Common myeloid progenitor, CD34-positive (primary cell): ENCODE measurements around the gene AP1AR.
"Not testable (repeated sequence)": the region's sequence is repeated elsewhere in the genome, so short reads cannot be mapped to it uniquely, and the experiment has no call there.

ENCODE experiments used
- CTCF ChIA-PET: fragments of 350-600 bp; sonication (Branson Sonifier 250); formaldehyde crosslinking; loops from one replicate; lab custom pipeline; 2021; ENCODE audit warnings: antibody characterized with exemption; lab: Charles Lee
- POLR2A ChIA-PET: fragments of 350-600 bp; sonication (Branson Sonifier 250); formaldehyde crosslinking; loops from one replicate; lab custom pipeline; 2021; ENCODE audit warnings: antibody characterized with exemption; lab: Charles Lee
- DNase-seq, 3 donors: peaks; one replicate each; pipeline versions ENCODE4 v3.0.0 to v3.0.0-alpha.2; 2013
- H3K27ac ChIP-seq, 2 experiments: 1 replicate in 1 of 2; 2 replicates in 1 of 2; pipeline ENCODE4 v1.7.0; 2013; ENCODE audit warnings: inconsistent platforms in 2 of 2, low read length in 2 of 2, mild to moderate bottlenecking in 2 of 2, low read depth in 1 of 2, moderate library complexity in 1 of 2; ENCODE audit not compliant: severe bottlenecking in 2 of 2, insufficient read depth in 1 of 2, poor library complexity in 1 of 2
- H3K27me3 ChIP-seq, 5 experiments: replicated peaks in 2 of 5; 1 replicate in 3 of 5; 2 replicates in 2 of 5; pipeline versions ENCODE4 v1.6.1 to v1.7.0; 2013; ENCODE audit warnings: low read length in 4 of 5, mild to moderate bottlenecking in 2 of 5, moderate library complexity in 2 of 5, inconsistent platforms in 1 of 5; ENCODE audit not compliant: insufficient read depth in 5 of 5, control insufficient read depth in 4 of 5
- H3K36me3 ChIP-seq, 4 experiments: 1 replicate in 2 of 4; 2 replicates in 2 of 4; pipeline versions ENCODE4 v1.6.1 to v1.7.0; 2013; ENCODE audit warnings: low read length in 3 of 4, control low read depth in 1 of 4, mild to moderate bottlenecking in 1 of 4; ENCODE audit not compliant: control insufficient read depth in 4 of 4, insufficient read depth in 4 of 4
- H3K4me1 ChIP-seq, 4 experiments: 1 replicate in 3 of 4; 2 replicates in 1 of 4; pipeline versions ENCODE4 v1.6.1 to v1.7.1; 2013; ENCODE audit warnings: low read length in 3 of 4, mild to moderate bottlenecking in 3 of 4, control low read depth in 1 of 4, inconsistent platforms in 1 of 4, moderate library complexity in 1 of 4; ENCODE audit not compliant: control insufficient read depth in 4 of 4, insufficient read depth in 4 of 4; ENCODE audit errors: control extremely low read depth in 1 of 4
- H3K4me3 ChIP-seq, 7 experiments: 1 replicate in 4 of 7; 2 replicates in 3 of 7; pipeline versions ENCODE4 v1.5.1 to v1.7.0; 2013; ENCODE audit warnings: mild to moderate bottlenecking in 7 of 7, low read length in 6 of 7, moderate library complexity in 6 of 7, inconsistent platforms in 2 of 7, low read depth in 2 of 7, control low read depth in 1 of 7; ENCODE audit not compliant: insufficient read depth in 4 of 7, control insufficient read depth in 1 of 7; ENCODE audit errors: extremely low read depth in 1 of 7
- H3K9me3 ChIP-seq, 5 experiments: 1 replicate in 4 of 5; 2 replicates in 1 of 5; pipeline versions ENCODE4 v1.6.1 to v1.7.1; 2013; ENCODE audit warnings: low read length in 4 of 5, mild to moderate bottlenecking in 2 of 5, inconsistent platforms in 1 of 5, low read depth in 1 of 5, moderate library complexity in 1 of 5; ENCODE audit not compliant: control insufficient read depth in 4 of 5, insufficient read depth in 2 of 5; ENCODE audit errors: control extremely low read depth in 1 of 5
- WGBS: methylation state at CpG from one replicate; pipeline ENCODE4 v1.1.5; 2013; ENCODE audit not compliant: insufficient coverage; 5-methylcytosine and 5-hydroxymethylcytosine counted together

AP1AR gene

GRCh38 chr4:112289407-112290253 is 58.0 kb downstream of the AP1AR start:
- 70% methylated on average over 9 of the region's 10 CpGs for WGBS
- peak in 1 of 3 donors; percentile 13 for DNase-seq
- H3K4me1 ChIP-seq, result peaks cover 15 to 43% (median 34%) of the 10 kb centered on the region in 4 experiments
- no peaks in the 10 kb centered on the region for H3K36me3 ChIP-seq
- no peak overlapping the region for H3K27ac ChIP-seq
- no peaks in the 10 kb centered on the region for H3K27me3 ChIP-seq
- peak overlapping the region in 1 of 7 experiments; percentile 11 for H3K4me3 ChIP-seq
- no peaks in the 10 kb centered on the region for H3K9me3 ChIP-seq
- CTCF ChIA-PET, result interaction anchor here (0.9 to 1.6 kb wide), 5 partner anchors 8 to 55 kb away, joined by 3 read pairs; partner anchors contain the start of gene ALPK1
- POLR2A ChIA-PET, result interaction anchor here (0.5 to 0.7 kb wide), 2 partner anchors 9 to 343 kb away, joined by 3 to 6 read pairs; no protein-coding TSS in a partner anchor

GRCh38 chr4:112290341-112290740 is 58.8 kb downstream of the AP1AR start:
- H3K27ac ChIP-seq, result no peak overlapping the region
- ChIA-PET CTCF (interaction anchor here (1.5 kb wide), 1 partner anchor 347 kb away, joined by 3 read pairs; the partner anchor contains the start of genes LARP7 and ZGRF1), POLR2A (no interaction called here)
- 100% methylated on average over 1 of the region's 3 CpGs for WGBS
- H3K4me1 ChIP-seq, result peaks cover 10 to 40% (median 31%) of the 10 kb centered on the region in 4 experiments
- H3K27me3 ChIP-seq, result no peaks in the 10 kb centered on the region
- DNase-seq, result no peak
- no peaks in the 10 kb centered on the region for H3K9me3 ChIP-seq
- no peaks in the 10 kb centered on the region for H3K36me3 ChIP-seq
- no peak overlapping the region for H3K4me3 ChIP-seq

GRCh38 chr4:112296949-112297880 is 65.6 kb downstream of the AP1AR start, which contains the start of gene ALPK1:
TSS of gene ALPK1 (plus strand) at chr4:112297369.
- ChIA-PET POLR2A (interaction anchor here (0.6 kb wide), 1 partner anchor 23 kb away, joined by 3 read pairs; no protein-coding TSS in a partner anchor), CTCF (interaction anchor here (0.8 to 1.9 kb wide), 4 partner anchors 9 to 30 kb away, joined by 3 to 5 read pairs (median 3); partner anchors contain the start of gene TIFA)
- peak within 1 kb of the TSS in 6 of 7 experiments; percentile 56 to 85 (median 76) for H3K4me3 ChIP-seq
- no peaks in the 10 kb centered on the region for H3K9me3 ChIP-seq
- DNase-seq, result peak; percentile 85 to 87 (median 85)
- no CpG with 5 or more reads among the region's 4 CpGs for WGBS
- peaks cover 6 to 29% (median 26%) of the 10 kb centered on the region in 4 experiments for H3K4me1 ChIP-seq
- no peaks in the 10 kb centered on the region for H3K27me3 ChIP-seq
- peak within 1 kb of the TSS; percentile 77 to 87 for H3K27ac ChIP-seq
- peaks cover 0 to 5% (median under 1%) of the 10 kb centered on the region in 4 experiments for H3K36me3 ChIP-seq

GRCh38 chr4:112299721-112300120 is 68.1 kb downstream of the AP1AR start:
- H3K27me3 ChIP-seq, result no peaks in the 10 kb centered on the region
- peaks cover 3 to 6% (median 4%) of the 10 kb centered on the region in 4 experiments for H3K36me3 ChIP-seq
- H3K4me3 ChIP-seq, result no peak overlapping the region
- no peak overlapping the region for H3K27ac ChIP-seq
- H3K4me1 ChIP-seq, result peaks cover 6 to 40% (median 33%) of the 10 kb centered on the region in 4 experiments
- POLR2A ChIA-PET, result no interaction called here
- H3K9me3 ChIP-seq, result no peaks in the 10 kb centered on the region
- CTCF ChIA-PET, result interaction anchor here (1.1 to 1.9 kb wide), 3 partner anchors 10 to 29 kb away, joined by 4 to 8 read pairs (median 5); no protein-coding TSS in a partner anchor
- DNase-seq, result no peak
- WGBS, result no CpG with 5 or more reads among the region's 4 CpGs

GRCh38 chr4:112302320-112303274 is 71.0 kb downstream of the AP1AR start:
- H3K36me3 ChIP-seq, result peaks cover 3 to 6% (median 4%) of the 10 kb centered on the region in 4 experiments
- H3K27me3 ChIP-seq, result no peaks in the 10 kb centered on the region
- ChIA-PET CTCF (interaction anchor here (1.6 kb wide), 1 partner anchor 17 kb away, joined by 8 read pairs; the partner anchor contains the start of gene TIFA), POLR2A (no interaction called here)
- H3K4me3 ChIP-seq, result no peak overlapping the region
- no peaks in the 10 kb centered on the region for H3K9me3 ChIP-seq
- H3K27ac ChIP-seq, result peak overlapping the region in 1 of 2 experiments; percentile 34
- 72% methylated on average over 5 of the region's 5 CpGs for WGBS
- no peak for DNase-seq
- peaks cover 6 to 33% (median 26%) of the 10 kb centered on the region in 4 experiments for H3K4me1 ChIP-seq

- H3K36me3 ChIP-seq, H3K27ac ChIP-seq, CTCF ChIA-PET, H3K9me3 ChIP-seq, H3K4me3 ChIP-seq, DNase-seq, H3K27me3 ChIP-seq, POLR2A ChIA-PET: not testable (repeated sequence)
- WGBS, result no CpG with 5 or more reads among the region's 3 CpGs
- H3K4me1 ChIP-seq, result peaks cover 0 to 17% (median 13%) of the 10 kb centered on the region in 4 experiments
These were observed 73.9 kb downstream of the AP1AR start for GRCh38 chr4:112305477-112305876.
